Activated T-cell treated with anti-CD3 and anti-CD28 coated beads, Interleukin-2, amount 50 U/mL, for 72 hours (primary cell): ENCODE results near the gene OPRM1. TPM values are rescaled to one million over a fixed set of nuclear protein-coding genes. Genes with fewer than 3 reads are reported as not detected.
"Not testable (repeated sequence)": the region's sequence is repeated elsewhere in the genome, so short reads cannot be mapped to it uniquely, and the experiment has no call there.

Experiments
- ATAC-seq, 2 donors: fragments of 150-1000 bp; cut with Tn5 transposase; replicated peaks in 1 of 2; 2 replicates each; pipeline ENCODE4 v1.10.0; 2021; ENCODE audit warnings: moderate library complexity in 2 of 2, mild to moderate bottlenecking in 1 of 2
- DNase-seq, 2 donors: peaks; one replicate each; pipeline ENCODE4 v3.0.0; 2021 to 2022; ENCODE audit warnings: mixed read lengths in 1 of 2
- H3K27ac Mint-ChIP-seq: one replicate; pipeline ENCODE4 v1.8.0; 2022; ENCODE audit warnings: mild to moderate bottlenecking, moderate library complexity, mixed read lengths
- H3K27me3 Mint-ChIP-seq: one replicate; pipeline ENCODE4 v1.8.0; 2022; ENCODE audit warnings: low read depth, mixed read lengths
- H3K36me3 Mint-ChIP-seq, 2 donors: one replicate each; pipeline ENCODE4 v1.8.0; 2022; ENCODE audit warnings: mixed read lengths in 2 of 2, mild to moderate bottlenecking in 1 of 2; ENCODE audit not compliant: insufficient read depth in 2 of 2
- H3K4me1 Mint-ChIP-seq: one replicate; pipeline ENCODE4 v1.8.0; 2022; ENCODE audit warnings: low read depth, mixed read lengths
- H3K4me3 Mint-ChIP-seq, 2 donors: one replicate each; pipeline ENCODE4 v1.8.0; 2022; ENCODE audit warnings: mild to moderate bottlenecking in 2 of 2, mixed read lengths in 2 of 2, moderate library complexity in 2 of 2
- H3K9me3 Mint-ChIP-seq, 2 donors: one replicate each; pipeline ENCODE4 v1.8.0; 2022; ENCODE audit warnings: mixed read lengths in 2 of 2
- total RNA-seq, 2 donors: library from RNA; stranded (reverse); gene quantifications; one replicate each; pipeline ENCODE4 v1.2.3, GENCODE V29; 2022

OPRM1 gene
- total RNA-seq, 2 donors from 2014 or later, result not detected

DNA sequence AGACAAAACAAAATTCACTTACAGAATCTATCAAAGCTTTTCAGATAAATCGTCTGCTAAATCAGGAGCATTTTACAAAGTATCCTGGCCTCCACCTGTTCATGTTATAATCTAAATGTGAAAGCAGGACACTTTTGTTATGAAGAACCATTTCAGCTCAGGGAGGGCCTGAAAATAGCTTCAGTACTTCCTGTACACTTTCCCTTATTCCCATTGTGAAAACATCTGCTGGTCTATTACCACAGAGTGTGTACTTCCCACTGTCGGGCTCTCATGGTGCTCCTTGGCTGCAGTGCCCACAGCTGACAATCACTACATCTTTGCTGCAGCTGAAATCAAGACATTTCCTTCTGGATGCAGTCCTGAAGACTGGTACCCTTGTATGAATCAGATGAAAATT lies 128.1 kb downstream of the OPRM1 start:
- DNase-seq (no peak), ATAC-seq (no peak)
- Mint-ChIP-seq H3K9me3 (peaks cover 0 to 1% of the 10 kb centered on the region in 2 donors), H3K27me3 (no peaks in the 10 kb centered on the region), H3K36me3 (peaks cover 7 to 10% of the 10 kb centered on the region in 2 donors), H3K27ac (no peak overlapping the region), H3K4me3 (no peak overlapping the region), H3K4me1 (peaks cover 38% of the 10 kb centered on the region)

GRCh38 chr6:154169193-154169847 lies 130.3 kb downstream of the OPRM1 start:
- Mint-ChIP-seq H3K4me1 (peaks cover 39% of the 10 kb centered on the region), H3K9me3 (peaks cover 3 to 4% of the 10 kb centered on the region in 2 donors), H3K4me3 (peak overlapping the region in 1 of 2 donors; percentile 32), H3K36me3 (peaks cover 13 to 25% of the 10 kb centered on the region in 2 donors), H3K27me3 (no peaks in the 10 kb centered on the region), H3K27ac (peak overlapping the region; percentile 12)
- ATAC-seq, result peak; percentile 78 to 80
- peak in 1 of 2 donors; percentile 33 for DNase-seq

GRCh38 chr6:154170106-154170505 lies 131.1 kb downstream of the OPRM1 start:
- Mint-ChIP-seq H3K9me3 (peaks cover 5 to 6% of the 10 kb centered on the region in 2 donors), H3K36me3 (peaks cover 15 to 31% of the 10 kb centered on the region in 2 donors), H3K4me1 (peaks cover 44% of the 10 kb centered on the region), H3K27ac (no peak overlapping the region), H3K27me3 (no peaks in the 10 kb centered on the region), H3K4me3 (no peak overlapping the region)
- DNase-seq, result no peak
- no peak for ATAC-seq

- DNase-seq, H3K27ac Mint-ChIP-seq, H3K27me3 Mint-ChIP-seq, H3K4me3 Mint-ChIP-seq, ATAC-seq: not testable (repeated sequence)
- peaks cover 20 to 48% of the 10 kb centered on the region in 2 donors for H3K36me3 Mint-ChIP-seq
- H3K4me1 Mint-ChIP-seq, result peaks cover 26% of the 10 kb centered on the region
- H3K9me3 Mint-ChIP-seq, result peaks cover 15% of the 10 kb centered on the region in 2 donors
Measured at GRCh38 chr6:154172393-154172792, 133.4 kb downstream of the OPRM1 start.

- no peak overlapping the region for H3K27ac Mint-ChIP-seq
- no peak for ATAC-seq
- H3K27me3 Mint-ChIP-seq, result no peaks in the 10 kb centered on the region
- no peak for DNase-seq
- peaks cover 36% of the 10 kb centered on the region for H3K4me1 Mint-ChIP-seq
- H3K36me3 Mint-ChIP-seq, result peaks cover 17 to 41% of the 10 kb centered on the region in 2 donors
- peaks cover 14 to 15% of the 10 kb centered on the region in 2 donors for H3K9me3 Mint-ChIP-seq
- H3K4me3 Mint-ChIP-seq, result peak overlapping the region in 1 of 2 donors; percentile 40
Measured at GRCh38 chr6:154179434-154179833, 140.4 kb downstream of the OPRM1 start.

GRCh38 chr6:154187203-154187602 lies 148.2 kb downstream of the OPRM1 start:
- DNase-seq, result no peak
- Mint-ChIP-seq H3K9me3 (peaks cover 3% of the 10 kb centered on the region in 2 donors), H3K4me1 (peaks cover 32% of the 10 kb centered on the region), H3K27ac (peak overlapping the region; percentile 13), H3K36me3 (peaks cover 7 to 27% of the 10 kb centered on the region in 2 donors), H3K4me3 (peak overlapping the region in 1 of 2 donors; percentile 51), H3K27me3 (no peaks in the 10 kb centered on the region)
- no peak for ATAC-seq

DNA sequence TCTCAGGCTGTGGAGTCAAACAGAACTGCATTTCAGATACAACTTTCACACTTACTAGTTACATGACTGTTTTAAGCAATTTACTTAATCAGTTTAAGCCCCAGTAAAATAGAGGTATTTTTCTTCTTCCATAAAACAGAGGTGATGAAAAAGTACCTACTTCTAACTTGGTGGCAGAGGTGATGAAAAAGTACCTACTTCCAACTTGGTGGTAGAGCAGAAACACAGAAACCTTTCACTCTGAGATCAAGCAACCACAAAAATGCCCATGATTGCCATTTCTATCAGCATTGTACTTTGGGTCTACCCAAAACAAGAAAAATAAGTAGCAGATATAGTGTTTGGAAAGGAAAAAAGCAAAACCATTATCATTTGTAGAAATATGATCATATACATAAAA lies 148.7 kb downstream of the OPRM1 start:
- Mint-ChIP-seq H3K27me3 (no peaks in the 10 kb centered on the region), H3K27ac (peak overlapping the region; percentile 13), H3K4me1 (peaks cover 32% of the 10 kb centered on the region), H3K4me3 (peak overlapping the region; percentile 15 to 51), H3K36me3 (peaks cover 5 to 26% of the 10 kb centered on the region in 2 donors), H3K9me3 (peaks cover 0 to 3% of the 10 kb centered on the region in 2 donors)
- no peak for DNase-seq
- ATAC-seq, result peak; percentile 65 to 74

DNA sequence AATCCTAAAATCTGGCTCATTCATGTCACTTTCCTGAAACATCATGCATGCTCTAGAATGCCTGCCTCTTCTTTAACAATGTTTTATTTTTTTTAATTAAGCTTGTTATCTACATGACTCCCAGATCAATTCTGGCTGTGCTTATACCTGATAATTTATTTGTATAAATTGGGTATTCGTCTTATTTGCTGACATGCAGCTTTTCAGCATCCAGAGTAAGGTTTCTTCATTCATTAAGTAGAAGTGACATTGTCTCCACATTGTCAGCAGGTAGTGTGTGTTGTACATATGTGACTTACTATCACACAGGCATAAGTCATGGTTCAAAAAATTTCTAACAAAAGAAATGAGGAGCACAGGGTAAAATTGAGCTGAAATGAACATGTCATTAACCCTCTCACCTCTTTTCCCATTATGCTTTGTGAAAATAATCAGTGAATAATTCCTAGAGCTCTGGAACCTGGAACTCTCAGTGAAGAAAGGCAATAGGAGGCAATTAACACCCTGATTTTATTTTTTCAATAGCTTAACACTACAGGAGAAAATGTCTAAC lies 157.4 kb downstream of the OPRM1 start:
- Mint-ChIP-seq H3K4me1 (peaks cover 39% of the 10 kb centered on the region), H3K9me3 (peaks cover 2 to 4% of the 10 kb centered on the region in 2 donors), H3K27ac (no peak overlapping the region), H3K4me3 (no peak overlapping the region), H3K27me3 (no peaks in the 10 kb centered on the region), H3K36me3 (peaks cover 5 to 16% of the 10 kb centered on the region in 2 donors)
- ATAC-seq (no peak), DNase-seq (no peak)

- no peak for DNase-seq
- ATAC-seq, result peak; percentile 34 to 55
- Mint-ChIP-seq H3K27ac (peak overlapping the region; percentile 27), H3K27me3 (no peaks in the 10 kb centered on the region), H3K4me3 (peak overlapping the region; percentile 29 to 54), H3K9me3 (peaks cover 2 to 4% of the 10 kb centered on the region in 2 donors), H3K4me1 (peaks cover 42% of the 10 kb centered on the region), H3K36me3 (peaks cover 5 to 15% of the 10 kb centered on the region in 2 donors)
Measured at GRCh38 chr6:154197196-154197860, 158.3 kb downstream of the OPRM1 start.

GRCh38 chr6:154201688-154202087 lies 162.6 kb downstream of the OPRM1 start:
- not testable (repeated sequence) for H3K27me3 Mint-ChIP-seq, H3K4me3 Mint-ChIP-seq, H3K9me3 Mint-ChIP-seq, DNase-seq, H3K27ac Mint-ChIP-seq, ATAC-seq
- Mint-ChIP-seq H3K36me3 (peaks cover 8 to 17% of the 10 kb centered on the region in 2 donors), H3K4me1 (peaks cover 47% of the 10 kb centered on the region)

DNA sequence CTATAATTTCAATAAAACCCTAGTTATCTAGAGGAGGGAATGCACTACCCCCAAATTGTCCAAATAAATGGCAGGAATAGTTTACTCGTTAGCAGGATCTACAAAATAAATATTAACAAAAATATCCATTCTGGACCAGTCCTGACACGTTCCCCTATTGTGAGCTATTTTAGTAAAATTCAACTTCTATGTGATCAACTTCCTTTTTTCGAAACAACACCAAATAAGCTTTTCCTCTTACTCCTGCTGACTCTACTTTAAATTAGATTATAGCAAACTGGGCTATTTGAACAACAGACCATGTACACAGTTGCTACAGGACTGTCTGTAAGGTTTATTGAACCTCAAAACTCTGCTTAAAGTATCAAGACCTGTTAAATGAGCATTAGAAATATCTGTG lies 163.3 kb downstream of the OPRM1 start:
- Mint-ChIP-seq H3K27me3 (no peaks in the 10 kb centered on the region), H3K27ac (no peak overlapping the region), H3K36me3 (peaks cover 10 to 20% of the 10 kb centered on the region in 2 donors), H3K4me3 (no peak overlapping the region), H3K4me1 (peaks cover 41% of the 10 kb centered on the region), H3K9me3 (peaks cover 0 to 4% of the 10 kb centered on the region in 2 donors)
- DNase-seq (no peak), ATAC-seq (no peak)

- peaks cover 35% of the 10 kb centered on the region for H3K4me1 Mint-ChIP-seq
- no peak overlapping the region for H3K27ac Mint-ChIP-seq
- peaks cover 10 to 22% of the 10 kb centered on the region in 2 donors for H3K36me3 Mint-ChIP-seq
- H3K4me3 Mint-ChIP-seq, result no peak overlapping the region
- H3K27me3 Mint-ChIP-seq, result no peaks in the 10 kb centered on the region
- DNase-seq (no peak), ATAC-seq (no peak)
- peaks cover 0 to 4% of the 10 kb centered on the region in 2 donors for H3K9me3 Mint-ChIP-seq
Measured at GRCh38 chr6:154202958-154203357, 163.9 kb downstream of the OPRM1 start.

DNA sequence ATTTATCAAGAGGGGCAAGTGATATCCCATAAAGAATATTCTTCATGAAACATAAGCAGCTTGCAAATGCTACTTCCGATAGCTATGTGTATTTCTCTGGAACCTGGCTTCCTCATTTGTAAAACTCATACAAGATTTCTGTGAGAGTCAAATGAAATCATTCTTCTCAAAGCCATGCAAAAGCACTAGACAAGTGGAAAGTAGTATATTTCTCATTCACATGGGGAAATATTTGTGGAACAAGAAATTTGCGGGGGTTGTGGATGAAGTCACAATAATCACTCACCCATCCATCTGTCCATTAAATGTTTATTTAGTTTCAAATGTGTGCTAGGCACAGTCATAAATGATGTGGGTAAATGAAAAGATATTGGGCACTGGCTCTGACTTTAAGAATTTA lies 167.1 kb downstream of the OPRM1 start:
- H3K36me3 Mint-ChIP-seq, result peaks cover 10 to 28% of the 10 kb centered on the region in 2 donors
- no peak overlapping the region for H3K4me3 Mint-ChIP-seq
- H3K27ac Mint-ChIP-seq, result no peak overlapping the region
- no peaks in the 10 kb centered on the region for H3K27me3 Mint-ChIP-seq
- ATAC-seq (no peak), DNase-seq (no peak)
- peaks cover 44% of the 10 kb centered on the region for H3K4me1 Mint-ChIP-seq
- H3K9me3 Mint-ChIP-seq, result peaks cover 0 to 1% of the 10 kb centered on the region in 2 donors
